Glutamatergic neuron (in vitro differentiated cells): ENCODE data around the gene CNR1. TPM values are rescaled to one million over a fixed set of nuclear protein-coding genes. Genes with fewer than 3 reads are reported as not detected.

ENCODE experiments used
- DNase-seq: peaks from one replicate; pipeline ENCODE4 v3.0.0; 2022
- H3K27ac Mint-ChIP-seq: one replicate; pipeline ENCODE4 v1.8.0; 2020; ENCODE audit warnings: mild to moderate bottlenecking, mixed read lengths, inconsistent platforms; ENCODE audit not compliant: unreplicated experiment
- H3K27me3 Mint-ChIP-seq: one replicate; pipeline ENCODE4 v1.8.0; 2020; ENCODE audit warnings: mild to moderate bottlenecking, moderate library complexity, mixed read lengths, inconsistent platforms; ENCODE audit not compliant: unreplicated experiment
- H3K36me3 Mint-ChIP-seq: one replicate; pipeline ENCODE4 v1.8.0; 2020; ENCODE audit warnings: mild to moderate bottlenecking, mixed read lengths, inconsistent platforms; ENCODE audit not compliant: unreplicated experiment
- H3K4me1 Mint-ChIP-seq: one replicate; pipeline ENCODE4 v1.8.0; 2020; ENCODE audit warnings: mild to moderate bottlenecking, low read depth, mixed read lengths, inconsistent platforms; ENCODE audit not compliant: unreplicated experiment
- H3K4me3 Mint-ChIP-seq: one replicate; pipeline ENCODE4 v1.8.0; 2020; ENCODE audit warnings: mild to moderate bottlenecking, mixed read lengths, inconsistent platforms; ENCODE audit not compliant: unreplicated experiment
- H3K9me3 Mint-ChIP-seq: one replicate; pipeline ENCODE4 v1.8.0; 2020; ENCODE audit warnings: mild to moderate bottlenecking, moderate library complexity, mixed read lengths, inconsistent platforms; ENCODE audit not compliant: unreplicated experiment
- CTCF ChIP-seq: fragments of 200-600 bp; sonication (generic); IDR thresholded peaks from one replicate; pipeline ENCODE4 v1.5.0; 2021; ENCODE audit not compliant: partially characterized antibody, unreplicated experiment
- total RNA-seq: library from RNA; stranded (reverse); fragmentation: NEBNext Ultra II Directional; extraction: Animal tissue kit (Norgen Biotek cat#: 25700); gene quantifications from one replicate; pipeline ENCODE4 v1.2.1, GENCODE V29; 2021; ENCODE audit not compliant: unreplicated experiment

Gene CNR1
- total RNA-seq, 1 donor from 2014 or later: 143 TPM

GRCh38 chr6:88141561-88142296 is 24.4 kb downstream of the CNR1 start:
- no peak overlapping the region for H3K4me3 Mint-ChIP-seq
- H3K36me3 Mint-ChIP-seq: peaks cover 14% of the 10 kb centered on the region
- no peak overlapping the region for H3K27ac Mint-ChIP-seq
- TF ChIP-seq CTCF: no peak
- peaks cover 1% of the 10 kb centered on the region for H3K27me3 Mint-ChIP-seq
- no peak for DNase-seq
- H3K4me1 Mint-ChIP-seq: no peaks in the 10 kb centered on the region
- peaks cover 6% of the 10 kb centered on the region for H3K9me3 Mint-ChIP-seq

- no peak for TF ChIP-seq CTCF
- DNase-seq: no peak
- H3K36me3 Mint-ChIP-seq: no peaks in the 10 kb centered on the region
- H3K9me3 Mint-ChIP-seq: no peaks in the 10 kb centered on the region
- no peak overlapping the region for H3K27ac Mint-ChIP-seq
- peaks cover 1% of the 10 kb centered on the region for H3K27me3 Mint-ChIP-seq
- no peak overlapping the region for H3K4me3 Mint-ChIP-seq
- H3K4me1 Mint-ChIP-seq: peaks cover 11% of the 10 kb centered on the region
Observed at GRCh38 chr6:88137915-88138314, 28.2 kb downstream of the CNR1 start.

GRCh38 chr6:88135578-88136114 is 30.5 kb downstream of the CNR1 start:
- H3K4me3 Mint-ChIP-seq: peak overlapping the region; percentile 13
- TF ChIP-seq CTCF: no peak
- no peak for DNase-seq
- H3K9me3 Mint-ChIP-seq: peaks cover 2% of the 10 kb centered on the region
- H3K27me3 Mint-ChIP-seq: peaks cover 1% of the 10 kb centered on the region
- H3K4me1 Mint-ChIP-seq: peaks cover 11% of the 10 kb centered on the region
- H3K36me3 Mint-ChIP-seq: no peaks in the 10 kb centered on the region
- H3K27ac Mint-ChIP-seq: no peak overlapping the region

GRCh38 chr6:88134575-88134974 is 31.6 kb downstream of the CNR1 start:
- no peak for DNase-seq
- no peak for TF ChIP-seq CTCF
- Mint-ChIP-seq H3K27me3 (peaks cover 1% of the 10 kb centered on the region), H3K4me1 (peaks cover 11% of the 10 kb centered on the region), H3K4me3 (no peak overlapping the region), H3K27ac (no peak overlapping the region), H3K9me3 (peaks cover 2% of the 10 kb centered on the region), H3K36me3 (no peaks in the 10 kb centered on the region)

- H3K9me3 Mint-ChIP-seq: peaks cover 2% of the 10 kb centered on the region
- peak overlapping the region; percentile 2 for H3K27ac Mint-ChIP-seq
- no peaks in the 10 kb centered on the region for H3K36me3 Mint-ChIP-seq
- no peak for DNase-seq
- peaks cover 1% of the 10 kb centered on the region for H3K27me3 Mint-ChIP-seq
- H3K4me3 Mint-ChIP-seq: no peak overlapping the region
- no peak for TF ChIP-seq CTCF
- peaks cover 11% of the 10 kb centered on the region for H3K4me1 Mint-ChIP-seq
Observed at GRCh38 chr6:88133718-88134117, 32.4 kb downstream of the CNR1 start.
